HG03575 (cell line): ENCODE data around the gene NAPEPLD.
"Not testable (repeated sequence)": the region's sequence is repeated elsewhere in the genome, so short reads cannot be mapped to it uniquely, and the experiment has no call there.

Experiments
- ATAC-seq: cut with Tn5 transposase; IDR thresholded peaks from one replicate; pipeline ENCODE4 v1.9.1; 2021; ENCODE audit not compliant: unreplicated experiment, insufficient number of reproducible peaks, low FRiP score; ENCODE audit errors: extremely low read depth

Gene NAPEPLD

GRCh38 chr7:103148994-103149807 lies at the start of gene NAPEPLD:
NAPEPLD (minus strand) TSS chr7:103149099; CDS start chr7:103128776, 20,323 bp downstream.
- no peak for ATAC-seq

GRCh38 chr7:103198079-103198478 lies 49.2 kb upstream of the NAPEPLD start:
- ATAC-seq: not testable (repeated sequence)

GRCh38 chr7:103195364-103195763 lies 46.5 kb upstream of the NAPEPLD start:
- ATAC-seq: not testable (repeated sequence)

- ATAC-seq: not testable (repeated sequence)
Observed at GRCh38 chr7:103172415-103173146, 23.7 kb upstream of the NAPEPLD start.

GRCh38 chr7:103171695-103172414 lies 23.0 kb upstream of the NAPEPLD start:
- not testable (repeated sequence) for ATAC-seq

- ATAC-seq: not testable (repeated sequence)
Observed at GRCh38 chr7:103166921-103167544, 18.1 kb upstream of the NAPEPLD start.

GRCh38 chr7:103163087-103163825 lies 14.4 kb upstream of the NAPEPLD start:
- not testable (repeated sequence) for ATAC-seq

- ATAC-seq: not testable (repeated sequence)
Observed at GRCh38 chr7:103162641-103163040, 13.7 kb upstream of the NAPEPLD start.

GRCh38 chr7:103161998-103162616 lies 13.2 kb upstream of the NAPEPLD start:
- ATAC-seq: not testable (repeated sequence)

GRCh38 chr7:103159072-103159471 lies 10.2 kb upstream of the NAPEPLD start:
- ATAC-seq: not testable (repeated sequence)

GRCh38 chr7:103155331-103156024 lies 6.6 kb upstream of the NAPEPLD start:
- not testable (repeated sequence) for ATAC-seq

- ATAC-seq: no peak
Observed at GRCh38 chr7:103154042-103154441, 5.1 kb upstream of the NAPEPLD start.

- not testable (repeated sequence) for ATAC-seq
Observed at GRCh38 chr7:103152744-103153617, 4.1 kb upstream of the NAPEPLD start.

GRCh38 chr7:103151993-103152676 lies 3.2 kb upstream of the NAPEPLD start:
- ATAC-seq: not testable (repeated sequence)

GRCh38 chr7:103150192-103150591 lies 1.3 kb upstream of the NAPEPLD start:
- ATAC-seq: no peak

GRCh38 chr7:103149808-103150180 lies 895 bp upstream of the NAPEPLD start:
- ATAC-seq: no peak
